ENCODE data around the gene CFC1. TPM values are rescaled to one million over a fixed set of nuclear protein-coding genes. Genes with fewer than 3 reads are reported as not detected.
"Not testable (repeated sequence)": the region's sequence is repeated elsewhere in the genome, so short reads cannot be mapped to it uniquely, and the experiment has no call there.

Gene CFC1
- total RNA-seq, 1 experiment from 2014 or later = not detected

DNA sequence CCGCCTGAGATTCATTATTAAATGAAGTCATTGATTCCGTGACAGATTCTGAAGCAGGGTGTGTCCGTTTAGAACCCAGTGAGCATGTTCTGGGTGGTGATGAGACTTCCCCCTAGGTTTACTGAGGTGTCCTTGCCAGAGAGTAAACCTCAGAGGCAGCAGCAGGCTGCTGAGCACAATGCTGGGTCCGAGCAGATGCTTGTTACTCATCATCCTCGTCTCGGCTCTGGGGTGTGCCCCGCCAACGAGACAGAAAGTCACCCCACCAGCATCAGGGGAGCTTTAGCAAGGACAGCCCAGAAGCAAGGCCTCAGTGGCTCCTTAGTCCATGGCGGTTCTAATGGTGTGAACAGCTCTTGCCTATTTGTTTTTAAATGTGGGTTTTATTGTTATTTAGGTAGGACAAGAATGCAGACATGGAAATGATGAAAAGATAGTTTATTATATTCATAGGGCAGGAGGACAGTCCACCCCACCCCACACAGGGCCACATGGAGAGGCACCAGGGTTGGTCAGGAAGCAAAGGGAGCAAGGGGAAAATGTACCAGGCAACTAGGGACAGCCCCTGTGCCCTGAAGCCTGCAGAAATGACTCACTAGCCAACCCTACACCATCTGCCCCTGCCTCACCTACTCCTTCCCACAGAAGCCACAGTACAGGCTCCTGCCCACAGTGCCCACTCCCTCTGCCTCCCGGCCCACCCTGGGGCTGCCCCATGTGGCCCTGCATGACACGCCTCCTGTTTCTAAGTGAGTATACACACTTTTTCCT, 10.5 kb downstream of the CFC1 start:
- DNase-seq (ENCODE audit: low read depth); in situ Hi-C loops (cut with HindIII; ENCODE audit: low pct_unique_long_range_greater_than_20kb, low sequenced_read_pairs): not testable (repeated sequence)

DNA sequence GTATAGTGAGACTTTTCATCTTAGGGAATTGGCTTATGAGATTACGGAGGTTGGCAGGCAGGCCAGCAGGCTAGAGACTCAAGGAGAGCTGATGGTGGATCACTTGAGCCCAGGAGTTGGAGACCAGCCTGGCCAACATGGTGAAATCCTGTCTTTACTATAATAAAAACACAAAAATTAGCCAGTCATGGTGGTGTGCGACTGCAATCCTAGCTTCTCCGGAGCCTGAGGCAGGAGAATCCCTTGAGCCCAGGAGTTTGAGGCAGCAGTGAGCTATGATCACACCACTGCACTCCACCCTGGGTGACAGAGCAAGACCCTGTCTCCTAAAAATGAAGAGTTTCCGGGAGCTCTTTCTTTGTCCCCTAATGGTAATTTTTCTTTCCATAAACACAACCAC, 14.6 kb downstream of the CFC1 start:
- DNase-seq (ENCODE audit: low read depth); in situ Hi-C loops (cut with HindIII; ENCODE audit: low pct_unique_long_range_greater_than_20kb, low sequenced_read_pairs): not testable (repeated sequence)

DNA sequence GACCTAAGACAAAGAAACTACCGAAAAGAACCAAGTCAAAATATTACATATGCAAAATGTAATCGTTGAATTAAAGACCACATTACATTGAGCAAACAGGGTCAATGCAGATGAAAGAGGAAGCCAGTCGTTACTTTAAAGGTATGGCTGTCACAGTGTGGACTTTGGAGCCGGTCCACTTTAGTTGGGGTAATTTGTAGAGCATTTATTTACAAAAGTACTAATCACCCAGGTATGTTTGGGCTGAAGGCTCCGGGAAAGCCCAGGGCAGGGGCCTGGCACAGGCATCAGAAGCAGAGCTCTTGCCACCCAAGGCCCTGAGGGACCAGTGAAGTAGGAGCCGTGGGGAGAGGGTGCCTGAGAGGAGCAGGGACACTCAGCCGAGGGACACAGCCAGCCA, 15.8 kb downstream of the CFC1 start:
- in situ Hi-C loops (cut with HindIII; ENCODE audit: low pct_unique_long_range_greater_than_20kb, low sequenced_read_pairs); DNase-seq (ENCODE audit: low read depth): not testable (repeated sequence)

DNA sequence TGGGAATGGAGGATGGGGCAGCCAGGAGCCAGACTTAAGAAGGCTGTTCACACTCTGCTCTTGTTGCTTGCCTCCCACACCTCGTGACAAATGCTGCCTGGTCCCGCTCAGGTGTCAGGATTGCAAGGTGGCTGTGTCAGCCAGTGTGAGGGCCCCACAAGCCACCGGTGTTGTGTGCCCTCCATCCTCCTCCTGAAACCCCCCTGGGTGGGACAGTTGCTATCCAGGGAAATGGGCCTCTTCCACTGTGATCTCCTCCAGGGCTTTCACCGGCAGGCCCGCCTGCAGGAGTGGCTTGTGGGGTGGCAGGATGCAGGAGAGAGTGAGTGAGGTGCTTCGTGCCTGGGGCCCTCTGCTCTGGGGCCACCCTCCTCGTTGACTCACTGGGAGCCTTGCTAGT, 16.4 kb downstream of the CFC1 start:
- DNase-seq (ENCODE audit: low read depth); in situ Hi-C loops (cut with HindIII; ENCODE audit: low pct_unique_long_range_greater_than_20kb, low sequenced_read_pairs): not testable (repeated sequence)

DNA sequence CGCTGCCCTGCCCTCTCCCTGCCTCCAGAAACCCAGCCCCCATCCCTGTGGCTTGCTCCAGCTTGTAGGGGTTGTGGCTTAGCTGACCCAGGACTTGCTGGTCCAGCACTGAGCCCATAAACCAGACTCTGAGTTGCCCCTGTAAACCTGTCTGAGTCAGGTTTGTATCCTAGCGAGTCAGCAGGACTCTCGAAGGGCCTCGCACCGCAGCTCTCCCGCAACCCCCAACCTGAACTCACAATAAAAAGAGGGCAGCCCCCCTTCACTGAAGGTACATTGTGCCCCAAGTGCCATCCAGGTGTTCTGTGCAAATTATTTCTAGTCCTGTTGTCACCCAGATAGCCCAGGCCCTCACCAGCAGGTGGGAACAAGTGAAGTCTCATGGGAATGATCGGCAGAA, 17.9 kb downstream of the CFC1 start:
- DNase-seq (ENCODE audit: low read depth); in situ Hi-C loops (cut with HindIII; ENCODE audit: low pct_unique_long_range_greater_than_20kb, low sequenced_read_pairs): not testable (repeated sequence)

DNA sequence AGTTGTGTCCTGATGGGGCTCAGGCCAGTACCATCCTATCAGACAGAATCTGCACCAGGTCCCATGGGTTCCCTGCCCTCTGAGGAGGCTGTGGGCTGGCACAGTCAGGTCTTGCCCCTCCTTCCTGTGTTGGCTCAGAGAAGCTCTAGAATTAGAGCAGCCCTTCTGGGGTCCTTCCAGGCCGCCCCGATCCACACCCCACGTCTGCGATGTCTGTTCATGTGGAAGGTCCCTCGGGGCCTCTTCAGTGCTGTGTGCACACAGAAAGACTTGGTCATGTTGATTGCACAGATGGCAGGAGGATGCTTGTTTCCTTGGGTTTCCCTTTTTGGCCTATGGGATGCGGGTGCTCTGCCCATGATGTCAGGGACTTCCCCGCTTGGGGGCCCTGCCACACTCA, 20.3 kb downstream of the CFC1 start:
- DNase-seq (ENCODE audit: low read depth); in situ Hi-C loops (cut with HindIII; ENCODE audit: low pct_unique_long_range_greater_than_20kb, low sequenced_read_pairs): not testable (repeated sequence)

DNA sequence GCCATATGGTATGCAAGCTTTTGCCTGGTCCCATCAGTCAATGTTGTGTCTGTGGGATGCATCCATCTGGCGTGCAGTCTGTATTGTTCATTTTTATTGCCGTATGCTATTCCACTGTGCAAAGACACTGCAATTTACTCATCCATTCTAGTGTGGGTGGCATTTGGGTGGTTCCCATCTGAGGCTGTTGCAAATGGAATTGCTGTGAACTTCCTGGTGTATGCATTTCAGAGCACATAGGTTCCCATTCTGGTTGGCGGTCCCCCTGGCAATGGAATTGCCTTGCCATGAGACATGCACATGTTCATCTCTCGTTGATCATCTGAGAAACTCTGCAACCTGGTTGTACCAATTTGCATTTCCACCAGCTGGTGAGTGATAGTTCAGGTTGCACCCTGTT, 21.8 kb downstream of the CFC1 start:
- in situ Hi-C loops (cut with HindIII; ENCODE audit: low pct_unique_long_range_greater_than_20kb, low sequenced_read_pairs); DNase-seq (ENCODE audit: low read depth): not testable (repeated sequence)

DNA sequence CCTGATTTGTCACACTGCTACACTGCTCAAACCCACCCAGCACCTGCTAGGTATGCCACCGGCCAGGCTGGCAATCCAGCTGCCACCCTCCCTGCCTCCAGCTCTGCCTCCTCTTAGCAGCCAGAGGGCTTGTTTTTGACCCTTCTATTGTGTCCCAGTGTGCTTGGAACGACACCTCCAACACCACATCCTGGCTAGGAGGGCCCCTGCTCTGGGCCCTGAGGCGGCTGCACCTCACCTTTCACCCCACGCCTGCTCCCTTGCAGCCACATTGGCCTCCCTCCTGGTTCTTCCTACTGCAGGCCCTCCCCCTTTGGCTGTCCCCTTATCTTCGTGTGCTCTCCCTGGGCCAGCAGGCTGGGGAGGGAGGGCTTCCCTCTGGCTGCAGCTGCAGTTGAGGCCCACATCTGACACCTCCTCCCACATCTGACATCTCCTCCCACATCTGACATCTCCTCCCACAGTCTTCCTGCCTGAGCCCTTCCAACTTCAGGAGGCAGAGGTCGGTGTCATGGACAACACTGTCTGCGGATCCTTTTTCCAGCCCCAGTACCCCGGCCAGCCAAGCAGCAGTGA, 23.1 kb downstream of the CFC1 start:
- DNase-seq (ENCODE audit: low read depth); in situ Hi-C loops (cut with HindIII; ENCODE audit: low pct_unique_long_range_greater_than_20kb, low sequenced_read_pairs): not testable (repeated sequence)

DNA sequence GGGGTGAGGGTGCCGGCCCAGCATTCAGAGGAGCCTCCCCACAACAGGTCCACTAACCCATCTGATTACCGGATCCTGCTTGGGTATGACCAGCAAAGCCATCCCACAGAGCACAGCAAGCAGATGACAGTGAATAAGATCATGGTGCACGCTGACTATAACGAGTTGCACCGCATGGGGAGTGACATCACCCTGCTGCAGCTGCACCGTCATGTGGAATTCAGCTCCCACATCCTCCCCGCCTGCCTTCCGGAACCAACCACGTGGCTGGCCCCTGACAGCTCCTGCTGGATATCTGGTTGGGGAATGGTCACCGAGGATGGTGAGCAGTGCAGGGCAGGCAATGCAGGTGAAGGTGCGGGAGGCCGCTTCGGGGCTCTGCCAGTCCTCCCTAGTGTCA, 25.1 kb downstream of the CFC1 start:
- DNase-seq (ENCODE audit: low read depth); in situ Hi-C loops (cut with HindIII; ENCODE audit: low pct_unique_long_range_greater_than_20kb, low sequenced_read_pairs): not testable (repeated sequence)

DNA sequence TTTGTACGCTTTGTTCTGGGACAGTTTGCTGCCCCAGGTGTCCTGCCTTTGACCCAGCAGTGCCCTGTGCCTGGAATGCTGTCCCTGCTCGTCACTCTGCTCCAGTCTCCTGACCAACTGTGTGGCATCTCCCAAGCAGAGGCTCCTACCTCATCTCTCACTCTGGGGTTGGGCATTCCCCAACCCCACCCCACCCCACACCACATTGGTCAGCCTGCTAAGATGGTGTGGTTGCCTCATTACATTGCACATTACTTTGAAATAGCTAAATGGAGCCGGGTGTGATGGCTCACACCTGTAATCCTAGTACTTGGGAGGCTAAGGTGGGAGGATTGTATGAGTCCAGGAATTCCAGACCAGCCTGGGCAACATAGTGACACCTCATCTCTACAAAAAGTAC, 27.4 kb downstream of the CFC1 start:
- in situ Hi-C loops (cut with HindIII; ENCODE audit: low pct_unique_long_range_greater_than_20kb, low sequenced_read_pairs); DNase-seq (ENCODE audit: low read depth): not testable (repeated sequence)

DNA sequence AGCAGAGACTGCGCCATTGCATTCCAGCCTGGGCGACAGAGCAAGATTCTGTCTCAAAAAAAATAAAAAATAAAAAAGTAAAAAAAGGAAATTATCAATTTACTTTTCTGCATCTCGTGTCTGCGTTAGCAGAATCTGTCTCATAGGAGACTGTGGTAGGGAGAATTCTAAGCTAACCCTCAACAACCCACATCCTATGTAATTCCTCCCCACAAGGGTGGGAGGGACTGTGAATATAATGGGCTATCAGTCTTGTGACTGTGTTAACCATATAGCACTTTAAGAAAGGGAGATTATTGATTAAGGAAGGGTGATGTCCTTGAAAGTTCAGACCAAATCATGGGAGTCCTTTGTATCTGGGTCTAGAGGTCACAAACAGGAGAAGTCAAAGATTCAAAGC, 33.2 kb downstream of the CFC1 start:
- in situ Hi-C loops (cut with HindIII; ENCODE audit: low pct_unique_long_range_greater_than_20kb, low sequenced_read_pairs) = not testable (repeated sequence)

DNA sequence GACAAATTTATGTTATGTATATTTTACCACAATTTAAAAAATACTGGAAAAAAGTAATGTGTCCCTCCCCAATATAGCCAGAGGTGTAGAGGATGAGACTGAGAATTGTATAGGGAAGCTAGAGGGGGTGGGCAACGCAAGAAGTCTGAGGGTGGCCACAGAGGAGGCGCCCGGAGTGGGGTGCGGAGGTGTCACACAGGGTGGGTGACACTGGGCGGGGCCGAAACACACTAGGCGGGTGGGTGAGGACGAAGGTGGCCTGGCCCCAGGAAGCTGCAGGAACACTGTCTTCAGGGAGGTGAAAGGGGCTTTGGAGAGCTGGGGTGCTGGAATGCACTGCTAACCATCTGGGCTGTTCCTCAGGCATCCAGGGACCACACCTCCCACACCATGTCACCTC, 42.9 kb downstream of the CFC1 start:
- in situ Hi-C loops (cut with HindIII; ENCODE audit: low pct_unique_long_range_greater_than_20kb, low sequenced_read_pairs); DNase-seq (ENCODE audit: low read depth): not testable (repeated sequence)

More for the DNA sequence above, 33.2 kb downstream of the CFC1 start:
- DNase-seq (ENCODE audit: low read depth) = not testable (repeated sequence)

DNA sequence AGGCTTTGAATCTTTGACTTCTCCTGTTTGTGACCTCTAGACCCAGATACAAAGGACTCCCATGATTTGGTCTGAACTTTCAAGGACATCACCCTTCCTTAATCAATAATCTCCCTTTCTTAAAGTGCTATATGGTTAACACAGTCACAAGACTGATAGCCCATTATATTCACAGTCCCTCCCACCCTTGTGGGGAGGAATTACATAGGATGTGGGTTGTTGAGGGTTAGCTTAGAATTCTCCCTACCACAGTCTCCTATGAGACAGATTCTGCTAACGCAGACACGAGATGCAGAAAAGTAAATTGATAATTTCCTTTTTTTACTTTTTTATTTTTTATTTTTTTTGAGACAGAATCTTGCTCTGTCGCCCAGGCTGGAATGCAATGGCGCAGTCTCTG, 45.2 kb downstream of the CFC1 start:
- DNase-seq (ENCODE audit: low read depth); in situ Hi-C loops (cut with HindIII; ENCODE audit: low pct_unique_long_range_greater_than_20kb, low sequenced_read_pairs): not testable (repeated sequence)

DNA sequence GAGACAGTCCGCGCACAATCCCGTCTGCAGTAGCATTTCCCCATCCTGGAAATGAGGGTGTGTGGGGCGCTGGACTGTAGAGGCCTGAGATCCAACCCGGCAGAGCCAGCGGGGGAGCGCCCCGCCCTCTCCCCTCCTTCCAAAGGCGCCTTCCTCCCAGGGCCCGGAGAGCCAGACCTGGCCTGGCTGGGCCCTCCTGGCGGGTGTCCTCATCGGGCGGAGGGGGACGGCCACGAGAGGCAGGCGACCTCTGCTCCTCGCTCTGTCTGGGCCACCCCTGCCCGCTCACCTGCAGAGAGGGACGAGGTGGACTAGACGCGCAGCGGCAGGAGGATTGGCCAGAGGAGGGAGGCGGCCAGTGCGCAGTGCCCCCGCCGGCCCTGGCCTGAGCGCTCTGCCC, 49.9 kb downstream of the CFC1 start:
- in situ Hi-C loops (cut with HindIII; ENCODE audit: low pct_unique_long_range_greater_than_20kb, low sequenced_read_pairs) = not testable (repeated sequence)

DNA sequence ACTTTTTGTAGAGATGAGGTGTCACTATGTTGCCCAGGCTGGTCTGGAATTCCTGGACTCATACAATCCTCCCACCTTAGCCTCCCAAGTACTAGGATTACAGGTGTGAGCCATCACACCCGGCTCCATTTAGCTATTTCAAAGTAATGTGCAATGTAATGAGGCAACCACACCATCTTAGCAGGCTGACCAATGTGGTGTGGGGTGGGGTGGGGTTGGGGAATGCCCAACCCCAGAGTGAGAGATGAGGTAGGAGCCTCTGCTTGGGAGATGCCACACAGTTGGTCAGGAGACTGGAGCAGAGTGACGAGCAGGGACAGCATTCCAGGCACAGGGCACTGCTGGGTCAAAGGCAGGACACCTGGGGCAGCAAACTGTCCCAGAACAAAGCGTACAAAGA, 51.0 kb downstream of the CFC1 start:
- DNase-seq (ENCODE audit: low read depth); in situ Hi-C loops (cut with HindIII; ENCODE audit: low pct_unique_long_range_greater_than_20kb, low sequenced_read_pairs): not testable (repeated sequence)

More for the DNA sequence above, 49.9 kb downstream of the CFC1 start:
- DNase-seq (ENCODE audit: low read depth) = not testable (repeated sequence)

DNA sequence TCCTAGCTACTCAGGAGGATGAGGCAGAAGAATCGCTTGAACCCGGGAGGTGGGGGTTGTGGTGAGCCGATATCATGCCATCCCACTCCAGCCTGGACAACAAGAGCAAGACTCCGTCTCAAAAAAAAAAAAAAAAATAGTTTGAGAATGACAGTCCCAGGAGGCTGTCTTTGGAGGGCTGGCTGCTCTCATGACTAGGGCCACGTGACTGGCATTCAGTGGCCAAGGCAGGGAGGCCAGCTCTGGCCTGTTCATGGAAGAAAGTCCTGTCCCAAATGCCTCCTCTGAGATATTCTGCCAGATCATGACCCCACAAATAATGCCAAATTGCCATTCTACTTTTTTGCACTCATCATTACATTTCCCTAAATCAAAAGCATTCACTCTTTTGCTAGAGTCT, 54.4 kb downstream of the CFC1 start:
- in situ Hi-C loops (cut with HindIII; ENCODE audit: low pct_unique_long_range_greater_than_20kb, low sequenced_read_pairs); DNase-seq (ENCODE audit: low read depth): not testable (repeated sequence)

DNA sequence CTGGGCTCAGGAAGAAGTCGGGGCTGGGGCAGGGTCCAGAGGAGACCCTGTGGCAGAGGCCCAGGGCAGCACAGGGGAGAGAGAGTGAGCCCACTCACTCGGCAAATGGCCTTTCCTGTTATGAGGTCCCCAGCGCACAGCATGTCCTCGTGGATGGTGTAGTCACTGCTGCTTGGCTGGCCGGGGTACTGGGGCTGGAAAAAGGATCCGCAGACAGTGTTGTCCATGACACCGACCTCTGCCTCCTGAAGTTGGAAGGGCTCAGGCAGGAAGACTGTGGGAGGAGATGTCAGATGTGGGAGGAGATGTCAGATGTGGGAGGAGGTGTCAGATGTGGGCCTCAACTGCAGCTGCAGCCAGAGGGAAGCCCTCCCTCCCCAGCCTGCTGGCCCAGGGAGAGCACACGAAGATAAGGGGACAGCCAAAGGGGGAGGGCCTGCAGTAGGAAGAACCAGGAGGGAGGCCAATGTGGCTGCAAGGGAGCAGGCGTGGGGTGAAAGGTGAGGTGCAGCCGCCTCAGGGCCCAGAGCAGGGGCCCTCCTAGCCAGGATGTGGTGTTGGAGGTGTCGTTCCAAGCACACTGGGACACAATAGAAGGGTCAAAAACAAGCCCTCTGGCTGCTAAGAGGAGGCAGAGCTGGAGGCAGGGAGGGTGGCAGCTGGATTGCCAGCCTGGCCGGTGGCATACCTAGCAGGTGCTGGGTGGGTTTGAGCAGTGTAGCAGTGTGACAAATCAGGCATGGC, 55.4 kb downstream of the CFC1 start:
- DNase-seq (ENCODE audit: low read depth); in situ Hi-C loops (cut with HindIII; ENCODE audit: low pct_unique_long_range_greater_than_20kb, low sequenced_read_pairs): not testable (repeated sequence)

DNA sequence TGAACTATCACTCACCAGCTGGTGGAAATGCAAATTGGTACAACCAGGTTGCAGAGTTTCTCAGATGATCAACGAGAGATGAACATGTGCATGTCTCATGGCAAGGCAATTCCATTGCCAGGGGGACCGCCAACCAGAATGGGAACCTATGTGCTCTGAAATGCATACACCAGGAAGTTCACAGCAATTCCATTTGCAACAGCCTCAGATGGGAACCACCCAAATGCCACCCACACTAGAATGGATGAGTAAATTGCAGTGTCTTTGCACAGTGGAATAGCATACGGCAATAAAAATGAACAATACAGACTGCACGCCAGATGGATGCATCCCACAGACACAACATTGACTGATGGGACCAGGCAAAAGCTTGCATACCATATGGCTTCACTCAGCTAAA, 56.6 kb downstream of the CFC1 start:
- DNase-seq (ENCODE audit: low read depth); in situ Hi-C loops (cut with HindIII; ENCODE audit: low pct_unique_long_range_greater_than_20kb, low sequenced_read_pairs): not testable (repeated sequence)

Data from Caki2 (cell line).